Endothelial cell of umbilical vein (primary cell): ENCODE data around the gene CLNS1A. TPM values are rescaled to one million over a fixed set of nuclear protein-coding genes. Genes with fewer than 3 reads are reported as not detected.
A peak's percentile ranks its signal among the peaks of the same experiment; 100 is the strongest.

Experiments used
- BruUV-seq: library from RNA; stranded (reverse); fragments of 400-500 nt; replicated peaks from 2 replicates; lab custom pipeline; 2021; lab: Mats Ljungman, UMichigan
- CTCF ChIA-PET: fragments of 300-600, 350-600 bp; sonication (Branson Sonifier 250); formaldehyde crosslinking; loops from one replicate; lab custom pipeline; 2021; ENCODE audit warnings: antibody characterized with exemption, inconsistent platforms; lab: Charles Lee
- POLR2A ChIA-PET: fragments of 300-600, 350-600 bp; sonication (Branson Sonifier 250); formaldehyde crosslinking; loops from one replicate; lab custom pipeline; 2021; ENCODE audit warnings: antibody characterized with exemption, inconsistent platforms; lab: Charles Lee
- DNase-seq: peaks from one replicate; pipeline ENCODE4 v3.0.0-alpha.2; 2011; ENCODE audit warnings: low read depth, low spot score
- FAIRE-seq: peaks from 2 replicates; lab custom pipeline; 2011; peaks lifted over from hg19 to GRCh38; lab: Jason Lieb, UNC
- H2AFZ ChIP-seq: 2 replicates; pipeline ENCODE4 v1.6.0; 2012; ENCODE audit warnings: low read depth, low read length, control low read depth, inconsistent platforms
- H3K27ac ChIP-seq: 2 replicates; pipeline ENCODE4 v1.5.1; 2011; ENCODE audit warnings: low read depth, mild to moderate bottlenecking, control low read depth, low read length, moderate library complexity; ENCODE audit not compliant: insufficient read depth
- H3K27me3 ChIP-seq, 2 experiments: 2 replicates each; pipeline versions ENCODE4 v1.6.0 to v1.6.1; 2011; ENCODE audit warnings: low read length in 2 of 2, mixed read lengths in 1 of 2; ENCODE audit not compliant: control insufficient read depth in 2 of 2, insufficient read depth in 2 of 2
- H3K36me3 ChIP-seq, 2 experiments: 2 replicates in 1 of 2; 3 replicates in 1 of 2; pipeline ENCODE4 v1.5.1; 2011; ENCODE audit warnings: low read length in 2 of 2, mild to moderate bottlenecking in 1 of 2, moderate library complexity in 1 of 2; ENCODE audit not compliant: control insufficient read depth in 2 of 2, insufficient read depth in 2 of 2; ENCODE audit errors: extremely low read depth in 1 of 2
- H3K4me1 ChIP-seq: 3 replicates; pipeline ENCODE4 v1.5.1; 2011; ENCODE audit warnings: mild to moderate bottlenecking, low read length; ENCODE audit not compliant: control insufficient read depth, insufficient read depth; ENCODE audit errors: extremely low read depth
- H3K4me2 ChIP-seq: 2 replicates; pipeline ENCODE4 v1.6.1; 2011; ENCODE audit warnings: low read length, control low read depth, mixed read lengths; ENCODE audit not compliant: insufficient read depth
- H3K4me3 ChIP-seq, 3 experiments: fragments of 200-600 bp in 1 of 3; sonication (generic), shearing (Covaris generic) in 1 of 3; replicated peaks in 1 of 3; 2 replicates each; pipeline ENCODE4 v1.5.1; 2011 to 2016; ENCODE audit warnings: control low read depth in 3 of 3, low read length in 3 of 3, mild to moderate bottlenecking in 2 of 3, inconsistent platforms in 1 of 3, low read depth in 1 of 3, moderate library complexity in 1 of 3; ENCODE audit not compliant: insufficient read depth in 1 of 3
- H3K79me2 ChIP-seq: 2 replicates; pipeline ENCODE4 v1.6.0; 2012; ENCODE audit warnings: low read length, inconsistent platforms; ENCODE audit not compliant: control insufficient read depth, insufficient read depth
- H3K9ac ChIP-seq: replicated peaks from 2 replicates; pipeline ENCODE3; 2011; ENCODE audit warnings: low read length, control low read depth; ENCODE audit not compliant: insufficient read depth; ENCODE audit errors: extremely low read depth
- H3K9me1 ChIP-seq: replicated peaks from 3 replicates; pipeline ENCODE4 v1.6.0; 2011; ENCODE audit warnings: mild to moderate bottlenecking, low read length; ENCODE audit not compliant: control insufficient read depth, insufficient read depth; ENCODE audit errors: extremely low read depth
- H3K9me3 ChIP-seq: replicated peaks from 2 replicates; pipeline ENCODE4 v1.5.1; 2012; ENCODE audit warnings: low read length, inconsistent platforms; ENCODE audit not compliant: control insufficient read depth, insufficient read depth
- H4K20me1 ChIP-seq: replicated peaks from 2 replicates; pipeline ENCODE3; 2011; ENCODE audit warnings: mild to moderate bottlenecking, low read length; ENCODE audit not compliant: control insufficient read depth, insufficient read depth; ENCODE audit errors: extremely low read depth
- EZH2 ChIP-seq: IDR thresholded peaks from 2 replicates; pipeline ENCODE4 v1.6.1; 2012; ENCODE audit warnings: borderline replicate concordance, low read depth, mild to moderate bottlenecking, moderate library complexity, low read length, inconsistent platforms; ENCODE audit not compliant: severe bottlenecking
- FOS ChIP-seq: IDR thresholded peaks from 2 replicates; pipeline ENCODE4 v1.6.1; 2011; ENCODE audit warnings: mild to moderate bottlenecking, low read length, moderate library complexity, borderline replicate concordance; ENCODE audit not compliant: insufficient read depth
- GATA2 ChIP-seq: IDR thresholded peaks from 2 replicates; pipeline ENCODE4 v1.7.0; 2011; ENCODE audit warnings: low read depth, mild to moderate bottlenecking, moderate library complexity, mixed read lengths, low read length; ENCODE audit not compliant: insufficient read length, insufficient read depth
- JUN ChIP-seq: IDR thresholded peaks from 2 replicates; pipeline ENCODE4 v1.6.1; 2011; ENCODE audit warnings: borderline replicate concordance, low read depth; ENCODE audit not compliant: insufficient read length, insufficient read depth
- MYC ChIP-seq: IDR thresholded peaks from one replicate; pipeline ENCODE4 v1.6.1; 2011; ENCODE audit warnings: mild to moderate bottlenecking, low read depth, low read length
- POLR2A ChIP-seq: IDR thresholded peaks from 2 replicates; pipeline ENCODE4 v1.6.1; 2012; ENCODE audit warnings: low read depth, mild to moderate bottlenecking, control low read depth, low read length
- POLR2AphosphoS5 ChIP-seq: IDR thresholded peaks from 2 replicates; pipeline ENCODE4 v1.6.1; 2012; ENCODE audit warnings: low read depth, mild to moderate bottlenecking, control low read depth, low read length, moderate library complexity; ENCODE audit not compliant: insufficient read depth
- dilution Hi-C: fragments of 300-500 bp; cut with MboI; formaldehyde crosslinking; loops from one replicate; pipeline ENCODE4 v1.15.0; 2019; ENCODE audit warnings: low sequenced_read_pairs; ENCODE audit not compliant: extremely low pct_ligation_motif_present
- intact Hi-C: fragments of 100-400 bp; cut with micrococcal nuclease; formaldehyde crosslinking; loops from one replicate; pipeline ENCODE4 v1.10.0; 2022
- polyA plus RNA-seq, 4 experiments: library from polyadenylated mRNA; depleted of rRNA in 3 of 4; stranded (reverse) in 3 of 4; unstranded in 1 of 4; fragments of >200 nt; gene quantifications; 2 replicates each; pipeline versions ENCODE4 v1.2.1 to v1.2.3, GENCODE V29; 2011 to 2012; ENCODE audit warnings: missing spikeins in 1 of 4
- total RNA-seq: library from RNA; stranded (reverse); gene quantifications from 2 replicates; pipeline ENCODE4 v1.2.3, GENCODE V29; 2021
- TF ChIP-seq, protein P1 (sequence below): IDR thresholded peaks from 2 replicates; pipeline ENCODE4 v1.6.1; 2011; ENCODE audit not compliant: insufficient read depth, insufficient read length
- TF ChIP-seq, protein P2 (sequence below), 2 donors: IDR thresholded peaks; 1 replicate in 1 of 2; 2 replicates in 1 of 2; pipeline ENCODE4 v1.5.1; 2011; ENCODE audit warnings: low read length in 2 of 2, mild to moderate bottlenecking in 2 of 2, moderate library complexity in 2 of 2, control low read depth in 1 of 2, inconsistent platforms in 1 of 2, low read depth in 1 of 2; ENCODE audit not compliant: insufficient read depth in 1 of 2; ENCODE audit errors: extremely low read depth in 1 of 2

Gene CLNS1A
- total and polyA plus RNA-seq, 2 donors (not counting 3 experiments of a cell fraction or from before 2014, with no cell fraction given), result 84.5 to 99.7 TPM

DNA sequence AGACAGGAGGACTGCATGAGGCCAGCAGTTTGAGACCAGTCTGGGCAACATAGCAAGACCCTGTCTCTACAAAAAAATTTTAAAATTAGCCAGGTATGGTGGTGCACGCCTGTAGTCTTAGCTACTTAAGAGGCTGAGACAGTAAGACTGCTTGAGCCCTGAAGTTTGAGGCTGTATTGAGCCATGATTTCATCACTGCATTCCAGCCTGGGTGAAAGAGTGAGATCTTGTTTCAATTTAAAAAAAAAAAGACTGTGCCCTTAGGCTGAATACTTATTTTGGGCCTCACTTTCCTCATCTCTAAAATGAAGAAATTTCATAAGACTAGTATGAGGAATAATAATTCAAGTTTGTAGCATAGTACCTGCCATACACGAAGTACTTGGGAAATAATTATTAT lies 41.0 kb downstream of the CLNS1A start:
- Histone ChIP-seq H3K9me1 (no peaks in the 10 kb centered on the region), H3K4me1 (no peaks in the 10 kb centered on the region), H3K79me2 (no peaks in the 10 kb centered on the region), H2AFZ (no peak overlapping the region), H3K4me2 (no peak overlapping the region), H3K9ac (no peak overlapping the region), H4K20me1 (no peaks in the 10 kb centered on the region), H3K27me3 (no peaks in the 10 kb centered on the region), H3K9me3 (no peaks in the 10 kb centered on the region), H3K36me3 (no peaks in the 10 kb centered on the region), H3K27ac (no peak overlapping the region), H3K4me3 (no peak overlapping the region)
- CTCF ChIA-PET, result no interaction called here
- FAIRE-seq (peak; percentile 12), DNase-seq (no peak)
- intact Hi-C loops (no loop called here), dilution Hi-C loops (no loop called here)
- no TSS peak for BruUV-seq
- TF ChIP-seq POLR2AphosphoS5, result no peak
- no peak for TF ChIP-seq JUN
- no peak for TF ChIP-seq MYC
- TF ChIP-seq, protein P1, sequence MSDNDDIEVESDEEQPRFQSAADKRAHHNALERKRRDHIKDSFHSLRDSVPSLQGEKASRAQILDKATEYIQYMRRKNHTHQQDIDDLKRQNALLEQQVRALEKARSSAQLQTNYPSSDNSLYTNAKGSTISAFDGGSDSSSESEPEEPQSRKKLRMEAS, result no peak
- TF ChIP-seq, protein P2, sequence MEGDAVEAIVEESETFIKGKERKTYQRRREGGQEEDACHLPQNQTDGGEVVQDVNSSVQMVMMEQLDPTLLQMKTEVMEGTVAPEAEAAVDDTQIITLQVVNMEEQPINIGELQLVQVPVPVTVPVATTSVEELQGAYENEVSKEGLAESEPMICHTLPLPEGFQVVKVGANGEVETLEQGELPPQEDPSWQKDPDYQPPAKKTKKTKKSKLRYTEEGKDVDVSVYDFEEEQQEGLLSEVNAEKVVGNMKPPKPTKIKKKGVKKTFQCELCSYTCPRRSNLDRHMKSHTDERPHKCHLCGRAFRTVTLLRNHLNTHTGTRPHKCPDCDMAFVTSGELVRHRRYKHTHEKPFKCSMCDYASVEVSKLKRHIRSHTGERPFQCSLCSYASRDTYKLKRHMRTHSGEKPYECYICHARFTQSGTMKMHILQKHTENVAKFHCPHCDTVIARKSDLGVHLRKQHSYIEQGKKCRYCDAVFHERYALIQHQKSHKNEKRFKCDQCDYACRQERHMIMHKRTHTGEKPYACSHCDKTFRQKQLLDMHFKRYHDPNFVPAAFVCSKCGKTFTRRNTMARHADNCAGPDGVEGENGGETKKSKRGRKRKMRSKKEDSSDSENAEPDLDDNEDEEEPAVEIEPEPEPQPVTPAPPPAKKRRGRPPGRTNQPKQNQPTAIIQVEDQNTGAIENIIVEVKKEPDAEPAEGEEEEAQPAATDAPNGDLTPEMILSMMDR (IDR thresholded peaks at IDR 0.05; ENCODE audit: extremely low read depth in 1 of 2, insufficient read depth in 1 of 2, low read depth in 1 of 2, low read length in 2 of 2), result no peak
- TF ChIP-seq POLR2A, result no peak
- no peak for TF ChIP-seq GATA2
- TF ChIP-seq EZH2, result no peak
- no peak for TF ChIP-seq FOS
- POLR2A ChIA-PET, result no interaction called here
